DND-41 (cell line): ENCODE data around the gene INPP5E.

ENCODE experiments used
- ATAC-seq: fragments of 200-7000 bp; cut with Tn5 transposase; 3 replicates; pipeline ENCODE4 v1.9.1; 2021; ENCODE audit warnings: low read depth; ENCODE audit not compliant: insufficient read depth
- DNase-seq: peaks from one replicate; pipeline ENCODE4 v3.0.0-alpha.2; 2020
- H2AFZ ChIP-seq: 2 replicates; pipeline ENCODE4 v1.6.0; 2012; ENCODE audit warnings: low read depth, low read length
- H3K27ac ChIP-seq: 2 replicates; pipeline ENCODE4 v1.5.1; 2012; ENCODE audit warnings: low read length, inconsistent platforms
- H3K27me3 ChIP-seq: fragments of 200-600 bp; sonication (generic); 2 replicates; pipeline ENCODE4 v1.6.0; 2012; ENCODE audit warnings: low read length, mild to moderate bottlenecking, inconsistent platforms; ENCODE audit not compliant: insufficient read depth, poor library complexity
- H3K36me3 ChIP-seq: 2 replicates; pipeline ENCODE4 v1.5.1; 2012; ENCODE audit warnings: low read length, inconsistent platforms; ENCODE audit not compliant: insufficient read depth
- H3K4me1 ChIP-seq: 2 replicates; pipeline ENCODE4 v1.5.1; 2012; ENCODE audit warnings: mild to moderate bottlenecking, low read length; ENCODE audit not compliant: insufficient read depth
- H3K4me2 ChIP-seq: 2 replicates; pipeline ENCODE4 v1.6.0; 2012; ENCODE audit warnings: mild to moderate bottlenecking, moderate library complexity, low read length, inconsistent platforms; ENCODE audit not compliant: insufficient read depth
- H3K4me3 ChIP-seq, 2 experiments: fragments of 200-600 bp in 1 of 2; shearing (Covaris generic) in 1 of 2; 2 replicates each; pipeline ENCODE4 v1.5.1; 2012 to 2016; ENCODE audit warnings: inconsistent platforms in 2 of 2, low read length in 2 of 2, mild to moderate bottlenecking in 2 of 2, low read depth in 1 of 2, moderate library complexity in 1 of 2
- H3K79me2 ChIP-seq: 2 replicates; pipeline ENCODE4 v1.6.0; 2012; ENCODE audit warnings: low read length, inconsistent platforms; ENCODE audit not compliant: insufficient read depth
- H3K9ac ChIP-seq: 2 replicates; pipeline ENCODE4 v1.6.0; 2012; ENCODE audit warnings: low read depth, mild to moderate bottlenecking, inconsistent platforms, low read length, moderate library complexity
- H3K9me3 ChIP-seq: 2 replicates; pipeline ENCODE4 v1.5.1; 2012; ENCODE audit warnings: low read length, moderate library complexity, mild to moderate bottlenecking, inconsistent platforms; ENCODE audit not compliant: insufficient read depth, severe bottlenecking
- H4K20me1 ChIP-seq: 2 replicates; pipeline ENCODE4 v1.6.0; 2012; ENCODE audit warnings: low read length; ENCODE audit not compliant: insufficient read depth
- CTCF ChIP-seq: IDR thresholded peaks from 2 replicates; pipeline ENCODE4 v1.5.1; 2012; ENCODE audit warnings: borderline replicate concordance, low read length, moderate library complexity, mild to moderate bottlenecking; ENCODE audit not compliant: poor library complexity, severe bottlenecking; ENCODE audit errors: extremely low read depth
- EZH2 ChIP-seq: IDR thresholded peaks from 3 replicates; pipeline ENCODE4 v1.6.1; 2012; ENCODE audit warnings: borderline replicate concordance, low read depth, mild to moderate bottlenecking, moderate library complexity, low read length, inconsistent platforms; ENCODE audit not compliant: severe bottlenecking

The INPP5E gene

GRCh38 chr9:136405481-136405880, 34.2 kb downstream of the INPP5E start:
- TF ChIP-seq CTCF (no peak), EZH2 (no peak)
- Histone ChIP-seq H4K20me1 (peaks cover 3% of the 10 kb centered on the region; the same call in 1 of the 2 replicates), H3K9ac (no peak overlapping the region), H3K4me3 (no peak overlapping the region), H3K27me3 (no peaks in the 10 kb centered on the region), H3K27ac (no peak overlapping the region), H2AFZ (no peak overlapping the region), H3K36me3 (peaks cover 56% of the 10 kb centered on the region), H3K9me3 (no peaks in the 10 kb centered on the region), H3K4me1 (peaks cover 23% of the 10 kb centered on the region), H3K79me2 (peaks cover 21% of the 10 kb centered on the region), H3K4me2 (no peak overlapping the region)
- no peak for DNase-seq
- ATAC-seq, result no peak

- Histone ChIP-seq H3K4me1 (peaks cover 24% of the 10 kb centered on the region), H2AFZ (no peak overlapping the region), H3K36me3 (peaks cover 56% of the 10 kb centered on the region), H3K9ac (no peak overlapping the region), H3K4me2 (no peak overlapping the region), H3K9me3 (no peaks in the 10 kb centered on the region), H4K20me1 (peaks cover 3% of the 10 kb centered on the region; the same call in 1 of the 2 replicates), H3K27me3 (no peaks in the 10 kb centered on the region), H3K79me2 (peaks cover 18% of the 10 kb centered on the region), H3K27ac (no peak overlapping the region), H3K4me3 (no peak overlapping the region)
- TF ChIP-seq EZH2 (no peak), CTCF (no peak)
- DNase-seq, result no peak
- ATAC-seq, result no peak
Observed at GRCh38 chr9:136404801-136405136, 34.9 kb downstream of the INPP5E start.

- ATAC-seq (no peak), DNase-seq (no peak)
- no peak for TF ChIP-seq EZH2
- TF ChIP-seq CTCF, result no peak
- H2AFZ ChIP-seq, result no peak overlapping the region
- peaks cover 19% of the 10 kb centered on the region for H3K79me2 ChIP-seq
- peaks cover 21% of the 10 kb centered on the region for H3K4me1 ChIP-seq
- no peaks in the 10 kb centered on the region for H3K9me3 ChIP-seq
- no peak overlapping the region for H3K4me3 ChIP-seq
- no peak overlapping the region for H3K4me2 ChIP-seq
- H4K20me1 ChIP-seq, result peaks cover 8% of the 10 kb centered on the region; the same call in 1 of the 2 replicates
- no peak overlapping the region; the same call in 1 of the 2 replicates for H3K27ac ChIP-seq
- peaks cover 56% of the 10 kb centered on the region for H3K36me3 ChIP-seq
- H3K9ac ChIP-seq, result no peak overlapping the region
- H3K27me3 ChIP-seq, result no peaks in the 10 kb centered on the region
Observed at GRCh38 chr9:136403915-136404800, 35.5 kb downstream of the INPP5E start.
